OCI-LY7 (cell line): Measurements from ENCODE around the gene RASAL2. TPM values are rescaled to one million over a fixed set of nuclear protein-coding genes. Genes with fewer than 3 reads are reported as not detected.
"Not testable (repeated sequence)": the region's sequence is repeated elsewhere in the genome, so short reads cannot be mapped to it uniquely, and the experiment has no call there.

Experiments
- BruUV-seq: library from RNA; stranded (reverse); fragments of 400-500 nt; replicated peaks from 2 replicates; lab custom pipeline; 2021; lab: Mats Ljungman, UMichigan
- CTCF ChIA-PET: fragments of 300-600 bp; sonication (Branson Sonifier 250); formaldehyde crosslinking; loops from one replicate; lab custom pipeline; 2022; ENCODE audit warnings: antibody characterized with exemption; ENCODE audit not compliant: unreplicated experiment; lab: Charles Lee
- POLR2A ChIA-PET: fragments of 300-600 bp; sonication (Branson Sonifier 250); formaldehyde crosslinking; loops from one replicate; lab custom pipeline; 2022; ENCODE audit warnings: antibody characterized with exemption; lab: Charles Lee
- DNase-seq: peaks from one replicate; pipeline ENCODE4 v3.0.0-alpha.2; 2015; ENCODE audit warnings: low spot score
- H2AFZ ChIP-seq: fragments of 200-600 bp; sonication (generic), shearing (Covaris generic); 2 replicates; pipeline ENCODE4 v1.6.1; 2014; ENCODE audit warnings: mild to moderate bottlenecking, antibody characterized with exemption, low read length, moderate library complexity
- H3K27ac ChIP-seq: fragments of 200-600 bp; sonication (generic); 2 replicates; pipeline ENCODE4 v1.5.1; 2014; ENCODE audit warnings: mixed run types, low read depth, mild to moderate bottlenecking, moderate library complexity, low read length, inconsistent platforms; ENCODE audit not compliant: poor library complexity, severe bottlenecking
- H3K36me3 ChIP-seq: fragments of 200-600 bp; sonication (generic); 2 replicates; pipeline ENCODE4 v1.6.1; 2014; ENCODE audit warnings: mild to moderate bottlenecking, antibody characterized with exemption, low read length, moderate library complexity, mixed read lengths; ENCODE audit not compliant: insufficient read depth
- H3K4me1 ChIP-seq: fragments of 200-600 bp; sonication (generic); 2 replicates; pipeline ENCODE4 v1.5.1; 2014; ENCODE audit warnings: mild to moderate bottlenecking, low read length; ENCODE audit not compliant: insufficient read depth, poor library complexity, severe bottlenecking
- H3K4me2 ChIP-seq: fragments of 200-600 bp; sonication (generic); 2 replicates; pipeline ENCODE4 v1.6.1; 2014; ENCODE audit warnings: mild to moderate bottlenecking, low read length
- H3K4me3 ChIP-seq: fragments of 200-600 bp; sonication (generic); 2 replicates; pipeline ENCODE4 v1.5.1; 2014; ENCODE audit warnings: mild to moderate bottlenecking, low read depth, low read length; ENCODE audit not compliant: poor library complexity, severe bottlenecking
- H3K79me2 ChIP-seq: fragments of 200-600 bp; sonication (generic); 2 replicates; pipeline ENCODE4 v1.6.1; 2016; ENCODE audit warnings: low read depth, mild to moderate bottlenecking, low read length, moderate library complexity, mixed read lengths; ENCODE audit not compliant: insufficient read depth
- H3K9me2 ChIP-seq: fragments of 200-600 bp; sonication (generic); 2 replicates; pipeline ENCODE4 v1.6.1; 2016; ENCODE audit warnings: mild to moderate bottlenecking, low read length, mixed read lengths; ENCODE audit not compliant: insufficient read depth
- H3K9me3 ChIP-seq: fragments of 200-600 bp; sonication (generic); 2 replicates; pipeline ENCODE4 v1.6.1; 2014; ENCODE audit warnings: mild to moderate bottlenecking, mixed run types, low read length, mixed read lengths
- H4K20me1 ChIP-seq: fragments of 200-600 bp; sonication (generic); 2 replicates; pipeline ENCODE4 v1.6.1; 2014; ENCODE audit warnings: mild to moderate bottlenecking, antibody characterized with exemption, low read length, moderate library complexity, mixed read lengths; ENCODE audit not compliant: insufficient read depth
- CTCF ChIP-seq: fragments of 200-600 bp; sonication (generic); conservative IDR thresholded peaks from 2 replicates; pipeline ENCODE4 v1.5.1; 2014; ENCODE audit warnings: mild to moderate bottlenecking, antibody characterized with exemption, low read length, moderate library complexity, mixed read lengths
- EZH2phosphoT487 ChIP-seq: fragments of 200-600 bp; sonication (generic); IDR thresholded peaks from 2 replicates; pipeline ENCODE4 v1.6.1; 2018; ENCODE audit warnings: low read depth, borderline replicate concordance, mild to moderate bottlenecking, mixed run types, antibody characterized with exemption, low read length, moderate library complexity, mixed read lengths
- intact Hi-C: fragments of 100-400 bp; cut with micrococcal nuclease; formaldehyde crosslinking; loops from one replicate; pipeline ENCODE4 v1.10.0; 2022; ENCODE audit not compliant: unreplicated experiment
- total RNA-seq, 2 experiments: library from RNA; depleted of rRNA in 1 of 2; stranded (reverse); fragments of >200 nt in 1 of 2; shearing (Covaris generic) in 1 of 2; gene quantifications; 2 replicates each; pipeline ENCODE4 v1.2.3, GENCODE V29; 2014 to 2022

Gene RASAL2
- total RNA-seq, 2 experiments from 2014 or later = 0.09 to 0.27 TPM

DNA sequence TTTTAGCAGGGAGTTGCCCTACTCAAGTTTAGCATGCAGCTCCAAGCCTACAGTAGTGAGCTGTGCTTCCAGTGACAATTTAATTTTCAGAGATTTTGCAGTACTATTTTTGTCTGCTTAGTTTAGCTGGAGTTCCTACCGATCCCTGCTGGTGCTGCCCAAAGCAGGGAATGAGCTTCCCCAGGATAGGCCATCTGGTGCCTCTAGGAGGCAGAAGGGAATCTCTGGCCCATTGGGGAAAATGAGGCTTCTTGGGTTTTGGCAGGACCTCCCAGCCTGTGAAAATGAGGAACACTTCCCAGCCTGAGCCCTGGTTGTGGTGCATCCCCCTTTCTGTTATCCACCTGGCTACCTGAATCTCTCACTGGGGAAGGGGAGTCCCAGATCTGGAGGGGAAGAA is 149.2 kb downstream of the RASAL2 start:
- no peaks in the 10 kb centered on the region for H3K4me1 ChIP-seq
- DNase-seq = no peak
- ChIA-PET POLR2A (no interaction called here), CTCF (no interaction called here)
- BruUV-seq = no TSS peak
- no peaks in the 10 kb centered on the region for H3K36me3 ChIP-seq
- H4K20me1 ChIP-seq = no peaks in the 10 kb centered on the region
- TF ChIP-seq EZH2phosphoT487 (no peak), CTCF (no peak)
- H3K79me2 ChIP-seq = no peaks in the 10 kb centered on the region
- no peaks in the 10 kb centered on the region for H3K9me3 ChIP-seq
- H3K27ac ChIP-seq = no peak overlapping the region
- intact Hi-C loops = no loop called here
- no peaks in the 10 kb centered on the region for H3K9me2 ChIP-seq
- H3K4me3 ChIP-seq = no peak overlapping the region
- no peak overlapping the region for H2AFZ ChIP-seq
- no peak overlapping the region for H3K4me2 ChIP-seq

DNA sequence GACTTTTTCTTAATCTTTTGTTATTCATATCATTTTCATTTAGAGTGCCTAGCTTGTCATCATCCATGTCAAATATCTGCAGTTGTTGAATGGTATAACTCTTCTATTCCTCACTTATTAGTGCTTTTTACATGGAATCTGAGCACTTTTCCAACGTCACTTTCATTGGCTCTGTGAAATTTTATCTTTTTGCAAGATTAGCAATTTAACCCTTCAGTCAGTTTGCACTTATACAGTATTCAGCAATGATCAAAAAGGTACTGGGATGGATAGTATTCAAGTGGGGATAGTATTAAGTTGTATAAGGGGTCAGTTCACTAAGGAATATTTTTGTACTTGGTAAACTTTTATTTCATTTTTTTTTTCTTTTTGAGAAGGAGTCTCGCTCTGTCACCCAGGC is 150.0 kb downstream of the RASAL2 start:
- Histone ChIP-seq H3K9me2 (no peaks in the 10 kb centered on the region), H3K79me2 (no peaks in the 10 kb centered on the region)
- TF ChIP-seq EZH2phosphoT487 (no peak), CTCF (no peak)

GRCh38 chr1:178248284-178248683 is 154.4 kb downstream of the RASAL2 start:
- H3K4me3 ChIP-seq, H3K4me1 ChIP-seq, H3K36me3 ChIP-seq, H4K20me1 ChIP-seq, H3K4me2 ChIP-seq, POLR2A ChIA-PET, H2AFZ ChIP-seq, intact Hi-C loops, H3K27ac ChIP-seq, H3K79me2 ChIP-seq, H3K9me3 ChIP-seq, BruUV-seq, H3K9me2 ChIP-seq, CTCF ChIA-PET, DNase-seq: not testable (repeated sequence)

More for the DNA sequence above, 150.0 kb downstream of the RASAL2 start:
- ChIA-PET CTCF (no interaction called here), POLR2A (no interaction called here)
- Histone ChIP-seq H4K20me1 (no peaks in the 10 kb centered on the region), H3K36me3 (no peaks in the 10 kb centered on the region), H3K4me1 (no peaks in the 10 kb centered on the region), H3K4me3 (no peak overlapping the region), H3K4me2 (no peak overlapping the region), H2AFZ (no peak overlapping the region), H3K9me3 (no peaks in the 10 kb centered on the region), H3K27ac (no peak overlapping the region)
- intact Hi-C loops = no loop called here
- BruUV-seq = no TSS peak
- no peak for DNase-seq

DNA sequence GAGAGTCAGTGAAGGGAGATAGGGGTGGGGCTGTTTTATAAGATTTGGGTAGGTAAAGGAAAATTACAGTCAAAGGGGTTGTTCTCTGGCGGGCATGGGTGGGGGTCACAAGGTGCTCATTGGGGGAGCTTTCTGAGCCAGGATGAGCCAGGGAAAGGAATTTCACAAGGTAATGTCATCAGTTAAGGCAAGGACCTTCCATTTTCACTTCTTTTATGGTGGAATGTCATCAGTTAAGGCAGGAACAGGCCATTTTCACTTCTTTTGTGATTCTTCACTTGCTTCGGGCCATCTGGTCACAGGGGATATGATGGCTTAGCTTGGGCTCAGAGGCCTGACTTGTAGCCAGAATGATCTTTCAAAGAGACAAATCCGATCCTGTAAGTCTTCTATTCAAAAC is 159.7 kb downstream of the RASAL2 start:
- intact Hi-C loops, BruUV-seq, H3K4me1 ChIP-seq, H2AFZ ChIP-seq, H3K9me3 ChIP-seq, DNase-seq, POLR2A ChIA-PET, H3K36me3 ChIP-seq, CTCF ChIA-PET, H3K9me2 ChIP-seq, H3K4me2 ChIP-seq, H3K4me3 ChIP-seq, H4K20me1 ChIP-seq, H3K27ac ChIP-seq, H3K79me2 ChIP-seq: not testable (repeated sequence)
